H1 (cell line): ENCODE data around the gene CDKL1. TPM values are rescaled to one million over a fixed set of nuclear protein-coding genes. Genes with fewer than 3 reads are reported as not detected.

ENCODE experiments used
- CTCF ChIA-PET: fragments of 300-600 bp; sonication (Branson Sonifier 250); formaldehyde crosslinking; loops from one replicate; lab custom pipeline; 2021; ENCODE audit not compliant: partially characterized antibody; lab: Charles Lee
- POLR2A ChIA-PET: fragments of 300-600 bp; sonication (Branson Sonifier 250); formaldehyde crosslinking; loops from one replicate; lab custom pipeline; 2021; ENCODE audit warnings: inconsistent platforms; ENCODE audit not compliant: partially characterized antibody; lab: Charles Lee
- DNase-seq, 2 experiments: peaks; one replicate each; pipeline versions ENCODE4 v3.0.0 to v3.0.0-alpha.2; 2010 to 2022; ENCODE audit warnings: low spot score in 2 of 2, low read depth in 1 of 2, mixed read lengths in 1 of 2
- FAIRE-seq: peaks from 2 replicates; lab custom pipeline; 2011; peaks lifted over from hg19 to GRCh38; lab: Jason Lieb, UNC
- H2AFZ ChIP-seq: 2 replicates; pipeline ENCODE4 v1.8.1; 2012; ENCODE audit warnings: low read length, inconsistent platforms
- H2AK5ac ChIP-seq: 2 replicates; pipeline ENCODE4 v1.6.1; 2013; ENCODE audit warnings: low read depth, low read length
- H2BK120ac ChIP-seq: replicated peaks from 2 replicates; pipeline ENCODE3; 2013; ENCODE audit warnings: low read depth, low read length, inconsistent platforms
- H2BK12ac ChIP-seq: 2 replicates; pipeline ENCODE4 v1.6.1; 2013; ENCODE audit warnings: low read depth, low read length
- H2BK15ac ChIP-seq: 2 replicates; pipeline ENCODE4 v1.6.1; 2013; ENCODE audit warnings: low read length
- H2BK20ac ChIP-seq: 2 replicates; pipeline ENCODE4 v1.6.1; 2013; ENCODE audit warnings: low read length
- H2BK5ac ChIP-seq: 2 replicates; pipeline ENCODE4 v1.6.1; 2013; ENCODE audit warnings: low read depth, low read length
- H3K14ac ChIP-seq: 2 replicates; pipeline ENCODE4 v1.6.1; 2013; ENCODE audit warnings: inconsistent platforms; ENCODE audit not compliant: insufficient read length
- H3K18ac ChIP-seq: 2 replicates; pipeline ENCODE4 v1.6.1; 2013; ENCODE audit warnings: low read length; ENCODE audit errors: extremely low read depth
- H3K23ac ChIP-seq: 2 replicates; pipeline ENCODE4 v1.6.1; 2013; ENCODE audit warnings: inconsistent platforms; ENCODE audit not compliant: insufficient read length
- H3K23me2 ChIP-seq: 2 replicates; pipeline ENCODE4 v1.6.1; 2013; ENCODE audit warnings: low read depth, low read length
- H3K27ac ChIP-seq: 2 replicates; pipeline ENCODE4 v1.6.1; 2011; ENCODE audit warnings: low read depth, low read length, inconsistent platforms
- H3K27me3 ChIP-seq, 4 experiments: replicated peaks in 1 of 4; 1 replicate in 1 of 4; 2 replicates in 3 of 4; pipeline versions ENCODE4 v1.6.1 to v1.8.1; 2011 to 2013; ENCODE audit warnings: low read length in 3 of 4, mild to moderate bottlenecking in 3 of 4, inconsistent platforms in 2 of 4, mixed read lengths in 2 of 4, moderate library complexity in 1 of 4; ENCODE audit not compliant: control insufficient read depth in 3 of 4, insufficient read depth in 3 of 4; ENCODE audit errors: extremely low read depth in 1 of 4
- H3K36me3 ChIP-seq, 4 experiments: 2 replicates each; pipeline versions ENCODE4 v1.6.1 to v1.8.1; 2011 to 2013; ENCODE audit warnings: mild to moderate bottlenecking in 4 of 4, low read length in 3 of 4, moderate library complexity in 2 of 4, control low read depth in 1 of 4, inconsistent platforms in 1 of 4; ENCODE audit not compliant: insufficient read depth in 4 of 4, control insufficient read depth in 2 of 4
- H3K4ac ChIP-seq: replicated peaks from 2 replicates; pipeline ENCODE3; 2013; ENCODE audit warnings: low read length, low read depth, mixed read lengths, inconsistent platforms; ENCODE audit not compliant: insufficient read length
- H3K4me1 ChIP-seq, 4 experiments: replicated peaks in 1 of 4; 1 replicate in 1 of 4; 2 replicates in 3 of 4; pipeline versions ENCODE4 v1.6.1 to v1.8.1; 2011 to 2013; ENCODE audit warnings: low read length in 3 of 4, inconsistent platforms in 2 of 4, mixed read lengths in 1 of 4; ENCODE audit not compliant: insufficient read depth in 4 of 4, control insufficient read depth in 3 of 4
- H3K4me2 ChIP-seq, 2 experiments: 2 replicates each; pipeline versions ENCODE4 v1.6.1 to v1.8.1; 2011 to 2013; ENCODE audit warnings: low read depth in 2 of 2, low read length in 2 of 2, control low read depth in 1 of 2, inconsistent platforms in 1 of 2, mild to moderate bottlenecking in 1 of 2; ENCODE audit not compliant: insufficient read depth in 1 of 2
- H3K4me3 ChIP-seq, 4 experiments: fragments of 200-600, 300-600 bp in 1 of 4; sonication (generic), shearing (Covaris generic), sonication (Bioruptor Twin) in 1 of 4; 2 replicates each; pipeline versions ENCODE4 v1.5.1 to v1.8.1; 2011 to 2016; ENCODE audit warnings: low read length in 4 of 4, low read depth in 3 of 4, control low read depth in 2 of 4, inconsistent platforms in 2 of 4, mild to moderate bottlenecking in 2 of 4, mixed read lengths in 1 of 4, moderate library complexity in 1 of 4; ENCODE audit not compliant: insufficient read depth in 2 of 4; ENCODE audit errors: extremely low read depth in 1 of 4
- H3K56ac ChIP-seq: replicated peaks from 2 replicates; pipeline ENCODE3; 2013; ENCODE audit warnings: low read depth, mild to moderate bottlenecking, mixed read lengths, low read length, inconsistent platforms; ENCODE audit not compliant: insufficient read length
- H3K79me1 ChIP-seq: 2 replicates; pipeline ENCODE4 v1.6.1; 2013; ENCODE audit warnings: low read depth, low read length, control low read depth
- H3K79me2 ChIP-seq, 2 experiments: 2 replicates each; pipeline versions ENCODE4 v1.6.1 to v1.8.1; 2012 to 2013; ENCODE audit warnings: low read length in 2 of 2, mild to moderate bottlenecking in 2 of 2, inconsistent platforms in 1 of 2; ENCODE audit not compliant: insufficient read depth in 2 of 2, control insufficient read depth in 1 of 2
- H3K9ac ChIP-seq, 4 experiments: replicated peaks in 1 of 4; 1 replicate in 1 of 4; 2 replicates in 3 of 4; pipeline versions ENCODE4 v1.6.1 to v1.8.1; 2011 to 2013; ENCODE audit warnings: low read depth in 3 of 4, low read length in 3 of 4, control low read depth in 2 of 4, mild to moderate bottlenecking in 2 of 4, moderate library complexity in 2 of 4, inconsistent platforms in 1 of 4; ENCODE audit errors: extremely low read depth in 1 of 4
- H3K9me3 ChIP-seq, 2 experiments: 2 replicates each; pipeline versions ENCODE4 v1.6.1 to v1.8.1; 2012 to 2013; ENCODE audit warnings: mild to moderate bottlenecking in 2 of 2, moderate library complexity in 2 of 2, control low read depth in 1 of 2, inconsistent platforms in 1 of 2, low read depth in 1 of 2, low read length in 1 of 2, mixed read lengths in 1 of 2; ENCODE audit not compliant: insufficient read depth in 2 of 2
- H4K20me1 ChIP-seq, 2 experiments: replicated peaks in 1 of 2; 2 replicates each; pipeline versions ENCODE3 to v1.8.1; 2011 to 2013; ENCODE audit warnings: inconsistent platforms in 2 of 2, low read length in 2 of 2, mild to moderate bottlenecking in 1 of 2; ENCODE audit not compliant: insufficient read depth in 2 of 2, control insufficient read depth in 1 of 2
- H4K5ac ChIP-seq: 2 replicates; pipeline ENCODE4 v1.6.1; 2013; ENCODE audit warnings: low read length, low read depth, mixed read lengths, inconsistent platforms; ENCODE audit not compliant: insufficient read length
- H4K8ac ChIP-seq: 2 replicates; pipeline ENCODE4 v1.8.0; 2013; ENCODE audit warnings: mild to moderate bottlenecking, moderate library complexity, low read length, inconsistent platforms; ENCODE audit not compliant: insufficient read depth; ENCODE audit errors: extremely low read depth
- H4K91ac ChIP-seq: replicated peaks from 2 replicates; pipeline ENCODE3; 2013; ENCODE audit warnings: low read length, mixed read lengths, inconsistent platforms; ENCODE audit not compliant: insufficient read length
- ATF3 ChIP-seq: IDR thresholded peaks from 2 replicates; pipeline ENCODE4 v1.6.1; 2011; ENCODE audit warnings: low read depth, mild to moderate bottlenecking, low read length; ENCODE audit not compliant: insufficient read depth
- BACH1 ChIP-seq: IDR thresholded peaks from 2 replicates; pipeline ENCODE4 v1.6.1; 2012; ENCODE audit warnings: low read length, improper control_type of control experiment
- CTBP2 ChIP-seq: IDR thresholded peaks from 2 replicates; pipeline ENCODE4 v1.7.0; 2011; ENCODE audit warnings: borderline replicate concordance, mild to moderate bottlenecking, moderate library complexity, mixed read lengths, low read length; ENCODE audit not compliant: insufficient read depth, insufficient read length
- SP4 ChIP-seq: IDR thresholded peaks from 2 replicates; pipeline ENCODE4 v1.6.1; 2012; ENCODE audit warnings: low read length, inconsistent platforms
- TCF12 ChIP-seq: IDR thresholded peaks from 2 replicates; pipeline ENCODE4 v1.6.1; 2011; ENCODE audit warnings: low read depth, mild to moderate bottlenecking, low read length
- TEAD4 ChIP-seq: IDR thresholded peaks from 2 replicates; pipeline ENCODE4 v1.6.1; 2012; ENCODE audit warnings: low read depth, low read length, inconsistent platforms, mixed read lengths
- WGBS, 2 experiments: shearing (Covaris generic) in 1 of 2; methylation state at CpG; one replicate each; pipeline versions ENCODE4 v1.1.6 to v1.1.7; 2013 to 2015; ENCODE audit warnings: low lambda C conversion rate in 2 of 2, mixed read lengths in 2 of 2, inconsistent platforms in 1 of 2, low coverage in 1 of 2, missing lambda C conversion rate in 1 of 2; ENCODE audit not compliant: insufficient replicate concordance in 2 of 2, insufficient coverage in 1 of 2, insufficient read length in 1 of 2; ENCODE audit errors: extremely low coverage in 1 of 2, missing lambda C conversion rate in 1 of 2; 5-methylcytosine and 5-hydroxymethylcytosine counted together
- polyA plus RNA-seq, 7 experiments: library from polyadenylated mRNA; depleted of rRNA in 3 of 7; stranded (reverse) in 5 of 7; unstranded in 2 of 7; fragments of >200 nt in 5 of 7; fragments of 200-250 nt in 2 of 7; gene quantifications; 1 replicate in 5 of 7; 2 replicates in 1 of 7; 4 replicates in 1 of 7; pipeline versions ENCODE4 v1.2.1 to v1.2.3, GENCODE V29; 2011 to 2013; ENCODE audit warnings: missing spikeins in 2 of 7, mixed read lengths in 2 of 7
- total RNA-seq: library from RNA; stranded (reverse); fragmentation: NEBNext Ultra II Directional; extraction: Animal tissue kit (Norgen Biotek cat#: 25700); gene quantifications from 2 replicates; pipeline ENCODE4 v1.2.1, GENCODE V29; 2021

The CDKL1 gene
- total and polyA plus RNA-seq, 2 of the 8 experiments (the other 6 are each of a cell fraction or from before 2014, with no cell fraction given), result 1.2 to 2.2 TPM

GRCh38 chr14:50379563-50379962, 17.1 kb downstream of the CDKL1 start:
- H3K4me3 ChIP-seq, result no peak overlapping the region
- no peaks in the 10 kb centered on the region for H3K36me3 ChIP-seq
- 75% methylated on average over 2 of the region's 2 CpGs; no CpG with 5 or more reads in 1 of the 2 experiments for WGBS, 2 experiments
- no peak overlapping the region for H4K91ac ChIP-seq
- H2BK5ac ChIP-seq, result no peak overlapping the region
- H2BK15ac ChIP-seq, result no peak overlapping the region
- H4K8ac ChIP-seq, result no peak overlapping the region
- no peak overlapping the region for H4K5ac ChIP-seq
- no peak overlapping the region for H2BK20ac ChIP-seq
- no peaks in the 10 kb centered on the region for H3K27me3 ChIP-seq
- CTCF ChIA-PET, result interaction anchor here (1.3 kb wide), 1 partner anchor 13 kb away, joined by 4 read pairs; no protein-coding TSS in a partner anchor
- no peak overlapping the region for H3K18ac ChIP-seq
- H3K56ac ChIP-seq, result no peak overlapping the region
- no peak for TF ChIP-seq BACH1
- no peak for TF ChIP-seq SP4
- no peak for TF ChIP-seq CTBP2
- TF ChIP-seq TEAD4, result no peak
- no peak for TF ChIP-seq ATF3
- TF ChIP-seq TCF12, result no peak
- no peak overlapping the region for H3K23ac ChIP-seq
- H3K79me1 ChIP-seq, result no peaks in the 10 kb centered on the region
- no peaks in the 10 kb centered on the region for H3K23me2 ChIP-seq
- no peak overlapping the region for H3K4ac ChIP-seq
- FAIRE-seq (no peak), DNase-seq (no peak)
- H3K9ac ChIP-seq, result no peak overlapping the region
- H4K20me1 ChIP-seq, result no peaks in the 10 kb centered on the region
- no peaks in the 10 kb centered on the region for H3K4me1 ChIP-seq
- no peak overlapping the region for H2AFZ ChIP-seq
- no peak overlapping the region for H3K27ac ChIP-seq
- H2BK120ac ChIP-seq, result no peak overlapping the region
- no peak overlapping the region for H3K14ac ChIP-seq
- H2AK5ac ChIP-seq, result no peak overlapping the region
- no peak overlapping the region for H2BK12ac ChIP-seq
- H3K4me2 ChIP-seq, result no peak overlapping the region
- no peaks in the 10 kb centered on the region for H3K79me2 ChIP-seq
- POLR2A ChIA-PET, result no interaction called here
- no peaks in the 10 kb centered on the region for H3K9me3 ChIP-seq
